ENCODE data around the gene FGD5.

Gene FGD5

DNA sequence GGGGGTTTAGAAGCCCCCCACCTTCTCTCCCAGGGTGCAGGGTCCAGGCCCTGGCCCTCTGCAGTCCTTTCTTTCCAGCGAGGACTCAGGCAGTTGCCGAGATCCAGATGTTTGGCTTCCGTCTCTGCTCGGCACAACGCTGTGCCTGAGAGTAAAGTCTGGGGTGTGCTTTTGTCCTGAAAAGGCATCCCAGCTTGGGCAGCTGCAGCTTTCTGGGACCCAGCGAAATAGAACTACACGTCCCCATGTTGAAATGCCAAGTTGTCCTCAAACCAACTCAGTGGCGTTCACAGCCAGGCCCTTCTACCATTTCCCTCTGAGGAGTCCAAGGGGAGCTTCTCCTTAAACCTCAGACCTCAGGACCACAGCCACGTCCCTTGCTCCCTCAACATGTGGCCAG lies 23.1 kb downstream of the FGD5 start:
- H3K36me3 ChIP-seq (ENCODE audit: control insufficient read depth in 4 of 4, insufficient read depth in 4 of 4, low read length in 3 of 4): peaks cover 0 to 4% (median 1%) of the 10 kb centered on the region in 4 experiments
- no peak overlapping the region for H3K27ac ChIP-seq (ENCODE audit: insufficient read depth in 1 of 2, low read depth in 1 of 2, low read length in 2 of 2, poor library complexity in 1 of 2, severe bottlenecking in 2 of 2)
- DNase-seq: no peak
- ChIA-PET POLR2A (no interaction called here), CTCF (interaction anchor here (1.2 to 1.4 kb wide), 2 partner anchors 9 to 48 kb away, joined by 3 read pairs; no protein-coding TSS in a partner anchor)
- H3K27me3 ChIP-seq (replicated peaks in 2 of 5; ENCODE audit: control insufficient read depth in 4 of 5, insufficient read depth in 5 of 5, low read length in 4 of 5): no peaks in the 10 kb centered on the region
- H3K4me3 ChIP-seq (ENCODE audit: control insufficient read depth in 1 of 7, extremely low read depth in 1 of 7, insufficient read depth in 4 of 7, low read depth in 2 of 7, low read length in 6 of 7): no peak overlapping the region
- H3K9me3 ChIP-seq (ENCODE audit: control extremely low read depth in 1 of 5, control insufficient read depth in 4 of 5, insufficient read depth in 2 of 5, low read depth in 1 of 5, low read length in 4 of 5): no peaks in the 10 kb centered on the region
- 97% methylated on average over 9 of the region's 9 CpGs for WGBS (ENCODE audit: insufficient coverage)
- peaks cover 0 to 18% (median 5%) of the 10 kb centered on the region in 4 experiments for H3K4me1 ChIP-seq (ENCODE audit: control extremely low read depth in 1 of 4, control insufficient read depth in 4 of 4, insufficient read depth in 4 of 4, low read length in 3 of 4)

DNA sequence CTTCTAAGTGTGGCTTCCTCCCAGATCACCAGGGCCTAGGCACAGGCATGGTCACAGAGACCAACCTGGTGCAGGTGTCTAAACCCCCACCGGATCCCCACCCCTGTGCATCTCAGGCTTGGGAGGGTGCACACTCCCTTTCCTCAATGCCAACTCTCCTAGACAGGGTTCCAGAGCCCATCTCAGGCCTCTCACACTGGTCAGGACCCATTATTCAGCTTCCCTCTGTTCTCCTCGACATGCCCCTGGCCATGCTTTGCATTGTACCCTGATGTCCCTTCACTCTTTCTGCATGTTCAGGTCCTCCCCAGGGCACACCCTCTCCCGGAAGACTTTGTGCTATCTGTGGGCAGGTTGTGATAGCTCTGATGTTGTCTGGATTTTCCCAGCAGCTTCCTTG lies 23.5 kb downstream of the FGD5 start:
- Histone ChIP-seq H3K27ac (ENCODE audit: insufficient read depth in 1 of 2, low read depth in 1 of 2, low read length in 2 of 2, poor library complexity in 1 of 2, severe bottlenecking in 2 of 2) (no peak overlapping the region), H3K4me1 (ENCODE audit: control extremely low read depth in 1 of 4, control insufficient read depth in 4 of 4, insufficient read depth in 4 of 4, low read length in 3 of 4) (peaks cover 0 to 18% (median 3%) of the 10 kb centered on the region in 4 experiments), H3K27me3 (replicated peaks in 2 of 5; ENCODE audit: control insufficient read depth in 4 of 5, insufficient read depth in 5 of 5, low read length in 4 of 5) (no peaks in the 10 kb centered on the region), H3K4me3 (ENCODE audit: control insufficient read depth in 1 of 7, extremely low read depth in 1 of 7, insufficient read depth in 4 of 7, low read depth in 2 of 7, low read length in 6 of 7) (no peak overlapping the region), H3K9me3 (ENCODE audit: control extremely low read depth in 1 of 5, control insufficient read depth in 4 of 5, insufficient read depth in 2 of 5, low read depth in 1 of 5, low read length in 4 of 5) (no peaks in the 10 kb centered on the region), H3K36me3 (ENCODE audit: control insufficient read depth in 4 of 4, insufficient read depth in 4 of 4, low read length in 3 of 4) (peaks cover 0 to 4% (median 1%) of the 10 kb centered on the region in 4 experiments)
- POLR2A ChIA-PET: interaction anchor here (0.5 to 0.6 kb wide), 3 partner anchors 8 to 602 kb away, joined by 3 to 4 read pairs (median 3); no protein-coding TSS in a partner anchor
- CTCF ChIA-PET: interaction anchor here (1.2 to 1.4 kb wide), 2 partner anchors 9 to 47 kb away, joined by 3 read pairs; no protein-coding TSS in a partner anchor
- 82% methylated on average over 2 of the region's 3 CpGs for WGBS (ENCODE audit: insufficient coverage)
- no peak for DNase-seq

DNA sequence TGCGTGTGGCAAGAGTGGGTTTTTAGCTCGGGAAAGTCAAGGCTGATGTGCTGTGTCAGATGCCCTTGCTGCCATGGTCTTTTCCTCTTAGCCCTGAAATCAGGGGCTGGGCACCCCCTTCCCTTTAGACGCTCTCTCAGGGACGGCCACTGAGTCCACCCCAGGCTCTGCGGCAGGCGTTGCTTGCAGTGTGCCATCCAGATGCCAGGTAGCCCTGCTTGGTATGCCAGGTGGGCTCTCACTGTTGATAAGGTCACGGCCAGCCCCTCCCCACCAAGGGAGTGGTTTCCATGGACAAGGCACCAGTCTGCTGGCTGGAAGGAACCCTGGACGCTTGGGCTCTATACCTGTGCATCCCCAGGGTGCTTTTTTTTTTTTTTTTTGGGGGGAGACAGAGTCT lies 24.6 kb downstream of the FGD5 start:
- peaks cover 0 to 4% (median 1%) of the 10 kb centered on the region in 4 experiments for H3K36me3 ChIP-seq (ENCODE audit: control insufficient read depth in 4 of 4, insufficient read depth in 4 of 4, low read length in 3 of 4)
- DNase-seq: no peak
- no peaks in the 10 kb centered on the region for H3K27me3 ChIP-seq (replicated peaks in 2 of 5; ENCODE audit: control insufficient read depth in 4 of 5, insufficient read depth in 5 of 5, low read length in 4 of 5)
- ChIA-PET CTCF (interaction anchor here (1.2 kb wide), 1 partner anchor 15 kb away, joined by 3 read pairs; no protein-coding TSS in a partner anchor), POLR2A (no interaction called here)
- H3K4me1 ChIP-seq (ENCODE audit: control extremely low read depth in 1 of 4, control insufficient read depth in 4 of 4, insufficient read depth in 4 of 4, low read length in 3 of 4): peaks cover 0 to 18% (median 9%) of the 10 kb centered on the region in 4 experiments
- 96% methylated on average over 7 of the region's 8 CpGs for WGBS (ENCODE audit: insufficient coverage)
- H3K4me3 ChIP-seq (ENCODE audit: control insufficient read depth in 1 of 7, extremely low read depth in 1 of 7, insufficient read depth in 4 of 7, low read depth in 2 of 7, low read length in 6 of 7): no peak overlapping the region
- H3K9me3 ChIP-seq (ENCODE audit: control extremely low read depth in 1 of 5, control insufficient read depth in 4 of 5, insufficient read depth in 2 of 5, low read depth in 1 of 5, low read length in 4 of 5): no peaks in the 10 kb centered on the region
- H3K27ac ChIP-seq (ENCODE audit: insufficient read depth in 1 of 2, low read depth in 1 of 2, low read length in 2 of 2, poor library complexity in 1 of 2, severe bottlenecking in 2 of 2): no peak overlapping the region

DNA sequence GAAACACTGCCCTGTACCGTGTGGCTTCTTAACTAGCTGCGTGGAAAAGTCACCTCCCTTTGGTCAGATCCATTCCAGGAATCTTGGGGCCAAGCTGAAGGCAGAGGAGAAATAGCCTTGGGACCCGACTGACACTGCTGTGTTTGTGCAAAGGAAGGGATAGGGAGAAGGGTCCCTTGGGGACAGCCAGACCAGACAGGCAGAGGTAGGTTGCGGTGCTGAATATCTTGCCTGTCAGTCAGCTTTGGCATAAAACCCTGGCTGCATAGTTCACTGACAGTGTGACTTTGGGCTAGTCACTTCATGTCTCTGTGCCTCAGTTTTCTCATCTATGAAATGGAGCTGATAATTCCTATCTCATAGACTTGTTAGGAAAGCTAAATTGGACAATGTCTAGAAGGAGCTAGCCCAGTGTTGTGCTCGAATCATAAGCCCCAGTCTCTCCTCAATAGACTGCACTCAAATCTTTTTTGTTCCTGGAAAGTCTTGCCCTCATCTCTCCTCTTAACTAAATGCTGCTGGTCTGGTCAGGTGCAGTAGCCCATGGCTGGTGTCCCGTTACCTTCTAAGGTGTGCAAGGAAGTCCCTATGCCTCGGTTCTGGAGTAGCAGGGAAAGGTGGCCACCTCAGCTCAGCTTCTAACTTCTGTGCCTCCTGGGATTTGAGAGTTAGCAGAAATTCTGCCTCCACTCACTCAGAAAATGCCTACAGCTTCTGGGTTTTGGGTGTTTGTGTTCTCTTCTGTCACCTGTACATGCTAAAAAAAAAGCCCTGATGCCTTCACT lies 25.8 kb downstream of the FGD5 start:
- ChIA-PET POLR2A (no interaction called here), CTCF (interaction anchor here (0.7 to 1.2 kb wide), 4 partner anchors 9 to 37 kb away, joined by 3 to 4 read pairs (median 3); no protein-coding TSS in a partner anchor)
- peaks cover 4 to 21% (median 18%) of the 10 kb centered on the region in 4 experiments for H3K4me1 ChIP-seq (ENCODE audit: control extremely low read depth in 1 of 4, control insufficient read depth in 4 of 4, insufficient read depth in 4 of 4, low read length in 3 of 4)
- 96% methylated on average over 6 of the region's 7 CpGs for WGBS (ENCODE audit: insufficient coverage)
- no peak for DNase-seq
- H3K27me3 ChIP-seq (replicated peaks in 2 of 5; ENCODE audit: control insufficient read depth in 4 of 5, insufficient read depth in 5 of 5, low read length in 4 of 5): no peaks in the 10 kb centered on the region
- peaks cover 0 to 4% (median 1%) of the 10 kb centered on the region in 4 experiments for H3K36me3 ChIP-seq (ENCODE audit: control insufficient read depth in 4 of 4, insufficient read depth in 4 of 4, low read length in 3 of 4)
- no peaks in the 10 kb centered on the region for H3K9me3 ChIP-seq (ENCODE audit: control extremely low read depth in 1 of 5, control insufficient read depth in 4 of 5, insufficient read depth in 2 of 5, low read depth in 1 of 5, low read length in 4 of 5)
- H3K27ac ChIP-seq (ENCODE audit: insufficient read depth in 1 of 2, low read depth in 1 of 2, low read length in 2 of 2, poor library complexity in 1 of 2, severe bottlenecking in 2 of 2): no peak overlapping the region
- H3K4me3 ChIP-seq (ENCODE audit: control insufficient read depth in 1 of 7, extremely low read depth in 1 of 7, insufficient read depth in 4 of 7, low read depth in 2 of 7, low read length in 6 of 7): no peak overlapping the region

DNA sequence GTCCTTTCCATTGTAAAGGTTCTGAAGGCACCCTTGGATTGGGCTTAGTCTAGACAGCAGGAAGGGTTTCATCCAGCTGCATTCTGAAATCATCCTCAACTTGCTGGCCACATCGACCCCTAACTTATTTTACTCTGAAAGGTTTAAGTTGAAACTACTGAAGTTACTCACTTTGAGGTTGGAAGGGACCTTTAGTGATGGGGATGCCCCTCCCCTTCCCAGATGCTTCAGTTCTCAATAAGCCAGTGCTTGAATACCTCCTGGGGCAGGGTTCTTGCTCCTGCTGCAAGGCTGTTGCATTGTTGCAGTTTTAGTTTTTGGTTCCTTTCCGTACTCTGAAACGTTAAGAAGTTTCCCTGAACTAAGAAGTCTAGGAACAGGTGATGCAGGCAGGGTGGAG lies 26.4 kb downstream of the FGD5 start:
- Histone ChIP-seq H3K4me3 (ENCODE audit: control insufficient read depth in 1 of 7, extremely low read depth in 1 of 7, insufficient read depth in 4 of 7, low read depth in 2 of 7, low read length in 6 of 7) (no peak overlapping the region), H3K4me1 (ENCODE audit: control extremely low read depth in 1 of 4, control insufficient read depth in 4 of 4, insufficient read depth in 4 of 4, low read length in 3 of 4) (peaks cover 4 to 27% (median 24%) of the 10 kb centered on the region in 4 experiments), H3K36me3 (ENCODE audit: control insufficient read depth in 4 of 4, insufficient read depth in 4 of 4, low read length in 3 of 4) (peaks cover 0 to 4% (median 1%) of the 10 kb centered on the region in 4 experiments), H3K9me3 (ENCODE audit: control extremely low read depth in 1 of 5, control insufficient read depth in 4 of 5, insufficient read depth in 2 of 5, low read depth in 1 of 5, low read length in 4 of 5) (no peaks in the 10 kb centered on the region), H3K27ac (ENCODE audit: insufficient read depth in 1 of 2, low read depth in 1 of 2, low read length in 2 of 2, poor library complexity in 1 of 2, severe bottlenecking in 2 of 2) (no peak overlapping the region), H3K27me3 (replicated peaks in 2 of 5; ENCODE audit: control insufficient read depth in 4 of 5, insufficient read depth in 5 of 5, low read length in 4 of 5) (no peaks in the 10 kb centered on the region)
- DNase-seq: no peak
- ChIA-PET CTCF (interaction anchor here (0.7 to 1.0 kb wide), 2 partner anchors 10 to 37 kb away, joined by 3 to 4 read pairs; no protein-coding TSS in a partner anchor), POLR2A (no interaction called here)
- WGBS (ENCODE audit: insufficient coverage): 88% methylated on average over 1 of the region's 3 CpGs

- POLR2A ChIA-PET: no interaction called here
- CTCF ChIA-PET: interaction anchor here (2.2 kb wide), 1 partner anchor 8 kb away, joined by 6 read pairs; no protein-coding TSS in a partner anchor
- 48% methylated on average over 2 of the region's 4 CpGs for WGBS (ENCODE audit: insufficient coverage)
Measured at GRCh38 chr3:14845826-14846225, 27.1 kb downstream of the FGD5 start.

More at GRCh38 chr3:14845826-14846225, 27.1 kb downstream of the FGD5 start:
- H3K27me3 ChIP-seq (replicated peaks in 2 of 5; ENCODE audit: control insufficient read depth in 4 of 5, insufficient read depth in 5 of 5, low read length in 4 of 5): no peaks in the 10 kb centered on the region
- peaks cover 4 to 31% (median 28%) of the 10 kb centered on the region in 4 experiments for H3K4me1 ChIP-seq (ENCODE audit: control extremely low read depth in 1 of 4, control insufficient read depth in 4 of 4, insufficient read depth in 4 of 4, low read length in 3 of 4)
- H3K9me3 ChIP-seq (ENCODE audit: control extremely low read depth in 1 of 5, control insufficient read depth in 4 of 5, insufficient read depth in 2 of 5, low read depth in 1 of 5, low read length in 4 of 5): no peaks in the 10 kb centered on the region
- H3K4me3 ChIP-seq (ENCODE audit: control insufficient read depth in 1 of 7, extremely low read depth in 1 of 7, insufficient read depth in 4 of 7, low read depth in 2 of 7, low read length in 6 of 7): no peak overlapping the region
- no peak overlapping the region for H3K27ac ChIP-seq (ENCODE audit: insufficient read depth in 1 of 2, low read depth in 1 of 2, low read length in 2 of 2, poor library complexity in 1 of 2, severe bottlenecking in 2 of 2)
- DNase-seq: no peak
- H3K36me3 ChIP-seq (ENCODE audit: control insufficient read depth in 4 of 4, insufficient read depth in 4 of 4, low read length in 3 of 4): peaks cover 0 to 4% (median 1%) of the 10 kb centered on the region in 4 experiments

Data from common myeloid progenitor, CD34-positive (primary cell).